Ramos (cell line): ENCODE data around the gene CCL15.
"Not testable (repeated sequence)": the region's sequence is repeated elsewhere in the genome, so short reads cannot be mapped to it uniquely, and the experiment has no call there.

Experiments used
- in situ Hi-C: fragments of 300-500 bp; cut with MboI; formaldehyde crosslinking; loops from one replicate; pipeline ENCODE4 v1.14.3; 2022; ENCODE audit warnings: low sequenced_read_pairs; ENCODE audit not compliant: unreplicated experiment

Gene CCL15

DNA sequence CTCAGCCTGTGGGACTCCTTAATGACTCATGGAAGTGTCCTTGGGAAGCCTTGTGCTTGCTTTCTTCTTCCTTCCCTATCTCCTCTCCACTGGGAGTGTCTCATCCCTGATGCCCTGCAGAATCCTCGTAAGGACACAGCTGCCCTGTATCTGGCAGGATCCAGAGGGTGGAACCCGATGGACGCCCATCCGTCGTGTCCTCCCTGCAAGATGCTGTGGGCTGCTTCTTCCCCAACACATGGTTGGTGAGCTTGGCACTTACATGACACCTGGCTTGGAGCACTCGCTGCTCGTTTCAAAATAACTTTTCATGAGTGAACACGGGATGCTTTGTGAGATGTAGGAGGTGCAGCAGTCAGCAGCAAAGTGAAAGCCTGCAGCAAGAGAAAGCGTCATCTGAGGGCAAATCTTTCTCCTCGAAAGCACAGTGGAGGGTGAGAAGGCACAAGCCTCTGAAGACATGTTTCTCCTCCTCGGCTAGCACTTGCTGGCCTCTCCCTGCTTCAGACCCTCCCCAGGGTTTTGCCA is 3.3 kb downstream of the CCL15 start:
- in situ Hi-C loops, result no loop called here

DNA sequence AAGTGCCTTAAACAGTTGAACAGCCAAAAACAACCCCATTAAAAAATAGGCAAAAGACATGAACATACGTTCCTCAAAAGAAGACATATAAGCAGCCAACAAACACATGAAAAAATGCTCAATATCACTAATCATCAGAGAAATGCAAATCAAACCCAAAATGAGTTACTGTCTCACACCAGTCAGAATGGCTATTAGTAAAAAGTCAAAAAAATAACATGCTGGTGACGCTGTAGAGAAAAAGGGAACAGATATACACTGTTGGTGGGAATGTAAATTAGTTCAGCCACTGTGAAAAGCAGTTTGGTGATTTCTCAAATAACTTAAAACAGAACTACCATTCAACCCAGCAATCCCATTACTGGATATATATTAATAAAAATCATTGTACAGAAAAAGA is 6.0 kb downstream of the CCL15 start:
- in situ Hi-C loops, result not testable (repeated sequence)

- in situ Hi-C loops, result no loop called here
Measured at GRCh38 chr17:35991075-35991474, 10.3 kb downstream of the CCL15 start.

GRCh38 chr17:35988164-35988563 is 13.2 kb downstream of the CCL15 start:
- in situ Hi-C loops, result no loop called here

DNA sequence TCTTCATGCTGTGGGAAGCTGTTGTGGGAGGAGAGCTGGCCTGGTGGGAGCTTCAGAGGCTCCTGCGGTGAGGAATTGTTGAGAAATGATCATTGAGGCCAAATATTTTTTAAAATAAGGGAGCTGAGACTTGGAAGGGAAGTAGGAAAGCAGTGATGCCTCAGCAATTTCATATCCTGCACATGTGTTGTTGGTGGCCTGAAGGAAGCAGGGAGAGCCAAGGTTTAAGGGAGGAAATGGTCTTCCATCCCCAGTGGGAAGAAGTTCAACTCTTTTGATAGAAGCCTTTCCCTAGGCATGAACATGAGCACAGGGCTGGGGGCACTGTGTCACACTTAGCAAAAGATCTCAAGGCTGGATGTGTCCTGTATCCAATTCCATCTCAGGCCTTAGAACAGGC is 14.7 kb downstream of the CCL15 start, which contains the start of gene CCL14:
CCL14 (minus strand) TSS at position 87 of the 400 bp plus-strand sequence; CDS start at position 7, 80 bp downstream.
- in situ Hi-C loops, result no loop called here

GRCh38 chr17:35984140-35984539 is 17.2 kb downstream of the CCL15 start:
- in situ Hi-C loops, result no loop called here

DNA sequence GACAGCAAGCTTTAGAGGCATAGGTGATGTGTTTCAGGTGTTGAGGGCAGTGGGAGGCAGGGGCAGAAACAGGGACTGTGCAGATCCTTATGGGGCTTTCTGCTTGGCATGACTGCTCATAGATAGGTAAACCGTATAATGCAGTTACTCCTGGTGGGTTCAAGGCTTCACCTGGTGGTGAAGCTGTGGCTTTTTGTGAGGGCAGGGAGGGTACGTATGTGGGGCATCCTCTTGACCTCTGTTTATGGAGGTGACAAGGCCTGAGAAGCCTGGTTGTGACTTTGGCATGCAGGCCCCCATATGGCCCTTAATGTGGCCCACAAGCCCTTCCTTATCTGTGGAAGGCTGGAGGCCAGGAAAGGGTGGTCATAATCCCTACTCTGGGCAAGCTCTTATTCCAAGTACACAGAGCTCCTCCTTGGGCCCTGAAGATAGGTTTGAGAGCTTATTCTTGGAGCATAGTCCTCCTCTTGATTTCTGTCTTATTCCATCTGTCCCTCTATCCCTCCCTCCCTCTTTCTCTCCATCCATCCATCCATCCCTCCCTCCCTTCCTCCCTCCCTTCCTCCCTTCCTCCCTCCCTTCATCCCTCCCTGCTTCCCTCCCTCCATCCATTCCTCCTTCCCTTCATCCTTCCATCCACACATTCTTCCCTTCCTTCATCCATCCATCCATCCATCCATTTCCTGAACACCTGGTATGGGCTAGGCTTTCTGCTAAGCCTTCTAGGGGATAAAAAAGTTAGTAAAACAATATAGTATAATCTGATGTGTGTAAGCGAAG is 18.8 kb downstream of the CCL15 start:
- in situ Hi-C loops, result no loop called here

DNA sequence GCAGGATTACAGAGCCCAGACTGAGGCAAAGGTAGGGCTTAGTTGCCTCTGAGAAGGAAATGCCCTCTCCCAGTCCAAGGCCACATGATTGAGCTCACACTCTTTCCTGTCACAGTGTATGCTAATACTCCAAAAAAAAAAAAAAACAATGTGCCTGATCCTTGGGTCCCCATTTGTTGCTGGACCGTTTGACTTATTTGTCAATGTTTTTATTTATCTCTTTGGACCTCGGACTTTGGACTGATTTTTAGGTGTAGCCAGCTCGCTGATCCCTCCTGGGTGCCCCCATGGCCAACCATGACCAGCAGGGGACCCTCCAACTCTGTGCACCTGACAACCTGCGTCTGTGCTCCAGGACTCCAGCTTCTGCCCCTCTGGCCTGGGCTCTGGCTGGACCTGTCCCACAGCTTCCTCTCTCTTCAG is 19.4 kb downstream of the CCL15 start:
- in situ Hi-C loops, result no loop called here

GRCh38 chr17:35981246-35981645 is 20.1 kb downstream of the CCL15 start, which contains the start of gene CCL16:
TSS of gene CCL16 (minus strand) at chr17:35981497. CDS start at chr17:35981420, 77 bp downstream.
- in situ Hi-C loops, result no loop called here

DNA sequence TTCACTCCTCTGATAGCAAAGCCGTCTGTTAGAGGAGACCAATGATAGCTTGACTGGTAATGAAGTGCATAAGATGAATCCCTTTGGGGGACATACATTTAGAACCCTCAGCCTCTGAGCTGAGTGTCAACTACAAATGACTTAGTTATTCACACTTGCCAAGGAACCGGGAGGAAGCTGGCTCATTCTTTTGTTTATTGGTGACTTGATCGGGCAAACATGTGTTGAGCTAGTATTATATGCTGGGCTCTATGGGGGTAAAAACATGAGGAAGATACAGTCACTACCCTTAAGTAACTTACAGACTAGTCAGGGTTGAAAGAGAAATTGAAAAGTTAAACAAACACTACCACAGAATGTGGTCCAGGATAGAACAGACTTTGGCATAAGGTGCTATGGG is 23.0 kb downstream of the CCL15 start:
- in situ Hi-C loops, result loop anchor here (10.0 kb wide), 1 partner anchor 506 kb away; the partner anchor contains the start of gene ZNHIT3

DNA sequence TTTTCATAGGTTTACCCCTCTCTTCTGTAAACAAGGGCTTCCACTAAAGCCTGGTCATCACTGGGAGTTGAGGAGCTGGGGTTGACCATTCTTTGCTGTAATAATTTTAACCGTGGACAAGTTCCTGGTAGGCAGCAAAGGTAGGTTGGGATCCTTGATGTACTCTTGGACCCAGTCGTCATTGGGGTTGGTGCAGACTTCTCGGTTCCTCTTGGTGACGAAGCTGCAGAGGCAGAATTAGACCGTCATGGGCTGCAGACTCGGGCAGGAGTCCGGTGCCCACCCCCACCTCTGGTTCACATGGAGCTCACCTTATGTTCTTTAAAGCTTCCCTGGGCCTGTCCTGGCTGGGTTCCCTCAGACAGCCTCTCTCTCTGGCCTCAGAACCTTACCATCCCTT is 23.8 kb downstream of the CCL15 start:
- in situ Hi-C loops, result loop anchor here (10.0 kb wide), 1 partner anchor 507 kb away; the partner anchor contains the start of gene ZNHIT3

- in situ Hi-C loops, result loop anchor here (5.0 to 10.0 kb wide), 2 partner anchors 174 to 511 kb away; partner anchors contain the start of gene ZNHIT3
Measured at GRCh38 chr17:35973333-35974260, 27.8 kb downstream of the CCL15 start.

DNA sequence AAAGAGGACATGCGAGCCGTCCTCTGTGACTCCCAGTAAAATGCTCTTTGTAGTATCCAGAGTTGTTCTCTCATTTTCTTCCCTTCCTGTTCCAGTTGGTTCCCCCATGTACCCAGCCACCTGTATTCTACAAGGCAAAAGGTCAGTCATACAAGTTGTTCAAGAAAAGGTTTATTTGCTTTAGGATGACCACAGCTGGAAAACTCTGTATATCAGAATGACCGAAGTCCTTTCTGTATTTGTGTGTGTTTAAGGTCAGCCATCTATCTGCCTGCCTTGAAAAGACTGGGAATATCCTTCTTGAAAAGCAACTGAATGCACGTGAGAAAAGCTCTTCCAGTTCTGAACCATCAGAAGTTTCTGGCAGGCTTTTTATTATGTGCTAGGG is 28.4 kb downstream of the CCL15 start:
- in situ Hi-C loops, result loop anchor here (5.0 to 10.0 kb wide), 2 partner anchors 174 to 512 kb away; partner anchors contain the start of gene ZNHIT3

DNA sequence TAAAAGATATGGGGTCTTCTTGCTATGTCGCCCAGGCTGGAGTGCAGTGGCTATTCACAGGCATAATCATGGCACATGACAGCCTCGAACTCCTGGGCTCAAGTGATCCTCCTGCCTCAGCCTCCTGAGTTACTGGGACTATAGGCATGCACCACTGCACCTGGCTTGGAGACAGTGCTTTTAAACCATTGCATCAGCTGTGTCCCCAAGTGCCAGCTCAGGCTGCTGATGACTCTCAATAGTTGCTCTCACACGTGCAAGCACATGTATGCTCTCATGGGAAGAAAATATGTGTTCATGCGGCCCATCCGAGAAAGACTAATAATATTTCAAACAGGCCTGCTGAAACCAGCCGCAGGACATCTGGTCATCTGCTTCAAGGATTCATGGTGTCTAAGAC is 28.8 kb downstream of the CCL15 start:
- in situ Hi-C loops, result loop anchor here (5.0 to 10.0 kb wide), 2 partner anchors 175 to 512 kb away; partner anchors contain the start of gene ZNHIT3

- in situ Hi-C loops, result loop anchor here (5.0 to 10.0 kb wide), 2 partner anchors 175 to 513 kb away; partner anchors contain the start of gene ZNHIT3
Measured at GRCh38 chr17:35972066-35972465, 29.3 kb downstream of the CCL15 start.

GRCh38 chr17:35969558-35970380 is 31.6 kb downstream of the CCL15 start:
- in situ Hi-C loops, result loop anchor here (5.0 to 10.0 kb wide), 2 partner anchors 178 to 515 kb away; partner anchors contain the start of gene ZNHIT3

DNA sequence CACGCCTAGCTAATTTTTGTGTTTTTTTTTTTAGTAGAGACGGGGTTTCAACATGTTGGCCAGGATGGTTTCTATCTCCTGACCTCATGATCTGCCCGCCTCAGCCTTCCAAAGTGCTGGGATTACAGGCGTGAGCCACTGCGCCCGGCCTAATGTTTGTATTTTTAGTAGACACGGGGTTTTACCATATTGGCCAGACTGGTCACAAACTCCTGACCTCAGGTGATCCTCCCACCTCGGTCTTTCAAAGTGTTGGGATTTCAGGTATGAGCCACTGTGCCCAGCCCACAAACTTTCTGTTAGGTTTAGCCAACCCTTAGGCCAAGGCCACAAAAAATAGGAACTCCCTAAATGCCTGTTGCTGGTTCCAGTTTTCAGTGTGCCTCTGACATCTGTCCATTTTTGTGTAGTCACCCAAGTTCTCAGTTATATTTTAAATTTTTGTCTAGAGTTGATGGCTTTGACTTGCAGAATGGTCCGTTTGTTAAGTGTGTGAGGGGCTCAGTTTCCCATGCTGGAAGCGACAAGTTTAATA is 32.8 kb downstream of the CCL15 start:
- in situ Hi-C loops, result no loop called here

DNA sequence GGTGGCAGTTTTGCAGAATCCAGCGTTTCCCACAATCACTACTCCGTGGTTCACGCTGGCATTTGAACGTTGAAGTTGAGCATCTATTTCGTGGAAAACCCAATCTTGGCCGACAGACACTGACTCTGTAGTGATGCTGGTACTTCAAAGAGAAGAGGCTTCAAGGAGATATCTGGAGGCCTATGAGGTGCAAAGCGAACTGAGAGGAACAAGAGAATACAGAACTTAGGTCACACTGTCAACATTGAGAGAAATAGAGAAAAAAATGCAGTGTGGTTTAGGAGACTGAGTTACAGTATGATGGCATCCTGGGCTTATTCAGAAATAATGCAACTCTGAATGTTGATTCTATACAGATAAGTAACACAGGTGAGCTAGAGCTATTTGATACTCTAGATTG is 36.1 kb downstream of the CCL15 start:
- in situ Hi-C loops, result no loop called here

DNA sequence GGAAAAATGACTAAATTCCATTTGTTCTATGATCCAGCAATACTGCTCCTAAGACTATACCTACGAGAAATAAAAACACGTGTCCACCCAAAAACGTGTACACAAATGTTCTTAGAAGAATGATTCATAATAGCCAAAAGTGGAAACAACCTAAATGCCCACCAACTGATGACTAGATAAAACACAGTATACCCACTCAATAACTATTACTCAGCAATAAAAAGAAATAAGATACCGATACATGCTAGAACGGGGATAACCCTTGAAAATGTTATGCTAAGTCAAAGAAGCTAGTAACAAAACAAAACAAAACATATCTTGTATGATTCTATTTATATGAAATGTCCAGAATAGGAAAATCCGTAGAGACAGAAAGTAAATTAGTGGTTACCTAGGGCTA is 37.7 kb downstream of the CCL15 start:
- in situ Hi-C loops, result no loop called here
